GM19238 (cell line): ENCODE measurements around the gene ARRB1.
"Not testable (repeated sequence)": the region's sequence is repeated elsewhere in the genome, so short reads cannot be mapped to it uniquely, and the experiment has no call there.

ENCODE experiments used
- DNase-seq: peaks from one replicate; pipeline ENCODE4 v3.0.0; 2011; ENCODE audit warnings: low spot score; ENCODE audit not compliant: insufficient read length

Gene ARRB1

GRCh38 chr11:75276186-75276585, 75.3 kb downstream of the ARRB1 start:
- no peak for DNase-seq

DNA sequence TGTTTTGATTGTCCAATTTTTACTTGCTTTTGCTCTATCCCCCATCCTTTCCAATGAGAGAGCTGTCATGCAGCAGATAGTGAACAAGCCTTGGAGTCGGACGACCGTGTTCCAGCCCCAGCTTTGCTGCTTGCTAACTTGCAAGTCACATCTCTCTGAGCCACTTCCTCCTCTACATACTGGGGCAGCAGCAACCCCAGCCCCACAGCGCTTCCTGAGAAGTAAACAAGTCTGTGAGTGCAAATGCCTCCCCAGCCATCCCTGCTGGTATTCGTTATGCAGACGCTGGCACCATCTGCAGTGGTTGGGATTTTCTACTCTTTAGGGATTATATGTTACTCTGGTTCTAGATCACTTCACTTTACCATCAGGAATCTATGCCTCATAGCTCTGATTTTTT, 75.9 kb downstream of the ARRB1 start:
- DNase-seq: no peak

- DNase-seq: not testable (repeated sequence)
Observed at GRCh38 chr11:75274716-75275115, 76.7 kb downstream of the ARRB1 start.

DNA sequence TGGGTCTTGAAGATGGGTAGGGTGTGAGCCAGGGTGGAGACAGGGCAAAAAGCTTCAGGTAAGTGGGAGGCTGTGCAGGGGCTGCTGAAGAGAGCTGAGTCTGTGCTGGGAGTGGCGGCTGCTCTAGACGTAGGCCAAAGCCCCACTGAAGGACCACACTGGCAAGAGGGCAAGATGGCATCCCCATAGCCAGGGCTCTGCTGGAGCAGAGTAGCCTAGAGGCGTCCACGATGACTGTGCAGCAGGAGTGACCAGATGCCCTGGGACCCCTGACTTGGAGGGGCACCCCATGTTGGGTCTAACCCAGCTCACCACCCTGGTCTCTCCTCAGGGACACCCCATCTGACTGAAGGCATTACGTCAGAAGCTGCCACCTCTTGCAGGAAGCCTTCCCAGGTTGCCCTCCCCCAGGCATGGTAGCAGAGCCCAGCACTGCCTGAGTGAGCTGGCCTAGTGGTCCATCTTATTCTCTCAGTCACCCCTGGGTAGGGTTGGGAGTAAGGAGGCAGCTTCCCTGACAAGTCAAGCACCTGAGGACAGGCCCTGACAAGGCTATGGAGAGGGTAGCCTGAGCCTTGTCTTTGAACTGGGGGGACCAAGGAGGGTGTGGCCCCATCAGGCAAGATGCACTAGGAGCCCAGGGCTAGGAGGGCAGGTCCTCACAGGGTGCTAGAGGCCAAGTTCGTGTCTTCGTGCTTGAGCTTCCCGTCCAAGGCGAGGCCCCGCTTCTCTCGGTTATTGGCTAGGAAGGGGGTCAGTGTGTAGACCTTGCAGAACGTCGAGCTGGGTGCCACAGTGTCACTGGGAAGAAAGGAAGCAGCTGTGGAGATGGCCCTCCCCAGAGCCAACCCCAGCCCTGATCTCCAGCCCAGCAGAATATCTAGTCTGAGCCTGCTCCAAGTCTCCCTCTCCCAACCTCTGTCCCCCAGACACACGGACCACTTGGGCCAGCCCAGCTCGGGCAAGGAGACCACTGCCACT, 77.8 kb downstream of the ARRB1 start:
- no peak for DNase-seq

DNA sequence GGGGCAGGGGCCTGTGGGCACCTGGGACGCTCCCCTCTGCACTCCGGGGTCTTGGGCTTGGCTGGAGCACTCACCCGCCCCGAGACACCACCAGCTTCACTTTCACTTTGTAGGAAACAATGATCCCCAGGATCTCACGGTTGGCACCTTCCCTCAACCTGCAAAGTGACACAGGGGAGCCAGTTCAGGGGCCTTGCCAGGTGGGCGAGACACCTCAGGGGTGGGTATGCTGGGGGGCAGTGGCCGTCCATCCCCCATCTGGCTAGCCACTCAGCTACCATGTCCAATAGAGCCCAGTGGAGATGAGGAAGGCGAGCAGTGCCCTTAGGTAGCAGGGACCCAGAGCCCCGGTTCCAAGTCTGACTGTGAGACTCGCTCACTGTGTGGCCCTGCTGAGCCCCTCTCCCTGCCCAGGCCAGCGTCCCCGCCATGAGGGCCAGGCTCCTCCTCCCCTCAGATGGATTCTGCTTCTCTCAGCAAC, 78.6 kb downstream of the ARRB1 start:
- no peak for DNase-seq

DNA sequence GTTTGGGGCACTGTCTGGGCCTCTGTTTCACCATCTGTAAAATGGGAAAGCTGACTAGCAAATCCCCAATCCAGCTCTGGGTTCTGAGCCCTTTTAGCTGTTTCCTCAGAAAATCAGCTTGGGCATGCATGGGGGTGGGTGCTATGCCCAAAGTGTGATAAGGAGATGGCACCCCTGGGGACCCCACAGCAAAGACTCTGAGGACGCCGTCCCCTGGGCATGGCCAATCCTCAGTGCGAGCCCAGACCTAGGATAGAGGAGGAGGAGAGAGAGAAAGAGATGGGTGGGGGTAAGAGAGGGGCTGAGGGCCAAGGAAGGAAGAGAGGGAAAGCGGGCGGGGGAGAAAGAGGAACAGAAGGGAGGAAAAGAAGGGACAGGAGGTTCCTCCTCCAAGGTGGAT, 79.1 kb downstream of the ARRB1 start:
- DNase-seq: no peak

DNA sequence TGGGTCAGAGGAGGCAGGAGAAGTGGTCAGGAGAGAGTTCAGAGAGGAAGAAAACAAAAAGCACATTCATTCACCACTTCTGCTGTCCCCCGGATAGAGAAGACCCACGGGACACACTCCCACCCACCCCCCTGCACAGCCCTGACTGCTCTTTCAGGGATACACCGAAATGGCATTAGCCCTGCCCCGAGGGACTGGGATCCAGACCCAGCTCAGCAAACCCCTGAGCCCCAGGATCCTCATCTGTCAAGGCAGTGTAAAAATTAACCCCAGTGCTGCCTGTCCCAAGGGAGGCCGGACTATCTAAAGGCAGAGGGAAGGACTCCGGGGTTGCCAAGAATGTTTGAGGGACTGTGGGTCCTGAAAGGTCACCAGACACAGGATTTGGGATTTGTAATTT, 79.7 kb downstream of the ARRB1 start:
- DNase-seq: no peak

DNA sequence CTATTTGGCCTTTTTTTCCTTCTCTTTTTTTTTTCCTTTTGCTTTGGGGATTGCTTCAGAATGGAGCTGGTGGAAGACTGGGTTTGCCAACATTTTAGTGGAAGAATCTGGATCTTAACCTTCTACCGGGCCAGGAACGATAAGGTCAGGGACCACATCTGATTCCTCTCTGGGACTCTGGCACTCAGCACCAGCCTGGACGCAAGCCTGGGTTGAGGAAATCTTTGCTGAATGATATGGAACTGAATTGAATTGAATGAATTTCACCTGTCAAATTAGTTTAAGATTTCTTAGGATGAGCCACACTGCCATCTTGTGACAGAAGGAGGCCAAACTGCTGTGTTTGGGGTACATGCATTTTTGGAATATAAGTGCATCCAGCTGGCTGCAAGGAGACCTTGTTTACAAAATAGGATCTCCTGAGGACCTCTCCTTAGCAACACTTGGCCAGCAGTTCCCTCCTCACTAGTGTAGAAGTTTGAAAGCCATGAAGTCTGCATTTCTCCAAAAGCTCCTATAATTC, 80.5 kb downstream of the ARRB1 start:
- no peak for DNase-seq

DNA sequence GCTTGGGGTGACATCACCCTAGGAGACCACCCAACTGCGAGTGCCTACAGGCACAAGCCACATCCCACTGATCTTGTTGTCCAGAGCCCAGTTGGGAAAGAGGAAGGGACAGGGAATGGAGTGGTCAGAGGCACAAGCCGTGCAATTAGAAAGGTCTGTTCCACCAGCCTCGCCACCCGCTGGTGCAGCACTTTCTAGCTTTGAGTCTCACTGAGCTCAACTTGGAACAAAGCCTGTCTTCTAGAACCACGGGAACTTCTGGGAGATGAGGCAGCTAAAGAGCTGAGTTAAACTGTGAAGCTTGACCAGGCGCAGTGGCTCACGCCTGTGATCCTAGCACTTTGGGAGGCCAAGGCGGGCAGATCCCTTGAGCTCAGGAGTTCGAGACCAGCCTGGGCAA, 81.6 kb downstream of the ARRB1 start:
- DNase-seq: no peak

GRCh38 chr11:75269367-75269660, 82.1 kb downstream of the ARRB1 start:
- no peak for DNase-seq

GRCh38 chr11:75268626-75269366, 82.7 kb downstream of the ARRB1 start:
- DNase-seq: no peak

- no peak for DNase-seq
Observed at GRCh38 chr11:75267171-75267970, 84.1 kb downstream of the ARRB1 start.

DNA sequence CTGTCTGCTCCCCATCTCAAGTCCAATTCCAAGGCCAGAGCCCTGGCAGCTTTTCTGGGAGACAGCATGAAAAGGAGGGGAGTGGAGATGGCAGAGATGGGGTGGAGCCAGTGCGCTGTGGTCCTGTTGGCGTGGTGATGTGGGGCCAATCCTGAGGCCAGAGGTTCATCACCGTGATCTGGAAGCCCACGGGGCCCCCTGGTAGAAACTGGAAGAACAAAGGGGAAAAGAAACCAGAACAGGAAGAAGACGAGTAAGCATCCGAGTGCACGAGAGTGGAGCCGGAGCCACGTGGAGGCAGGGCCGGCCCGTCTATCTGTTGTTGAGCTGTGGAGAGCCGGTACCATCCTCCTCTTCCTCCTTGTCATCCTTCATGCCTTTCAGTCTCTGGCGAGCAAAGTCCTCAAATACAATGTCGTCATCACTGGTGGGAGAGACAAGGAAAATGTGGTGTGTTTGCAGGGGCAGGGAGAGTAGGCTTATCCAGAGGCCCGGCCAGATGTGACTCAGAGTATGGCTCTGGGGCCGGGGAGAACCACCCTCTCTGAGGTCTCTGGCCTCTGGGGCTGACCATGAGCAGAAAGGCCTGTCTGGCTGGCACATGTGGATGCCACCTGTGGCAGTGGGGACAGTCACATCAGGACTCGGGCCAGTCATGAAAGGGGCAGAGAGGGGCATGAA, 85.5 kb downstream of the ARRB1 start:
- DNase-seq: no peak

GRCh38 chr11:75264971-75265370, 86.5 kb downstream of the ARRB1 start:
- DNase-seq: no peak

DNA sequence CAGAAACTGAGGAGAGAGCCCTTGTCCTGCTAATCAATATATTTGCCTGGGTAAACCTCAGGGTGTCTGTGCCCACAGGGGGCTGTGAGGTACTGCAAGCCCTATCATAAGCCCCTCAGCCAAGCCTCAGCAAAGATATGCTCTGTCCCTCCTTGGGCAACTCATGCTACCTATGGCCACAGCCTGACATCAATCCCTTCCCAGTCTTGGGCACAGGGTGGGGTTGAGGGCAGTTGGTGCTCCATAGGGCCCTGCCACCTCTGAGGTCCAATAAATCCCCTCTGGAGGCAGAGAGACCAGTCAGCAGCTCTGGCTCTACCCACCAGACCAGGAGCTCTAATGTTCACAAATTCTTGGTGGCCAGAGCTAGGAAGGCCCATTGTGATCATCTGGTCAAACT, 87.1 kb downstream of the ARRB1 start:
- DNase-seq: no peak

DNA sequence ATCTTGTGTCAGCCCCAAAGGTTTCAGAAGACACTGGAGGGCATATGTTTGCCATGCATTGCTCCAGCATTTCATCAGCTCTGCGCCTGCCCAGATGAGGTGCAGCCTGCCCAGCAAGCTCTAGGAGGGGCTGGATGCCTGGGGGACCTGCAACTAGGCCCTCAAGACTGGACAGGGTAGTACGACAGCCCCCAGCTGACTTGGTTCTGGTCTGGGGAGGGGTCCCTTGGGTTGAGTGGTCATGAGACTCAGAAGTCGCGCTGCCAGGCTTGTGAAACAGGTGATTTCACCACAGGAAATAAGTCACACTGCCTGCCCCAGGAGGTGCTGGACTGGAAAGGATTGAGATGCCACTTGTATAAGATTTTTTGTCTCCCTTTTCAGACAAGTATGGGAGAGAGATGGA, 87.5 kb downstream of the ARRB1 start:
- DNase-seq: no peak

- DNase-seq: no peak
Observed at GRCh38 chr11:75262961-75263852, 88.3 kb downstream of the ARRB1 start.

DNA sequence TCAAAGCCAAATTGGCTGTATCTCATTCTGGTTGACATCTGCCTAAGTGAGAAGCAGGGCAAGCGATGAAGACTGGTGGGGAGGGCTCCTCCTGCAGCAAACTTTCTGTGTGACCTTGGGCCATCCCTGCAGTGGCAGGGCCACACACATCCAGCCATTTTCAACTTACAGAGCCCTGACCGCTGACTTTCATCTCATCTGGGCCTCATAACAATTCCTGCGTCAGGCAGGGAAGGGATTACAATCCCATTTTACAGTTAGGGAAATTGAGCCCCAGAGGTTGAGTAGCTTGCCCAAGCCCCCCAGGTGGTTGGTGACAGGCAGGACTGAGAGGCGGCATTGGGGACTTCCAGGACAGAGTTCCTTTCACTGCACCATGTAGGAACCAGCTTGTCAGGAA, 89.0 kb downstream of the ARRB1 start:
- DNase-seq: no peak

DNA sequence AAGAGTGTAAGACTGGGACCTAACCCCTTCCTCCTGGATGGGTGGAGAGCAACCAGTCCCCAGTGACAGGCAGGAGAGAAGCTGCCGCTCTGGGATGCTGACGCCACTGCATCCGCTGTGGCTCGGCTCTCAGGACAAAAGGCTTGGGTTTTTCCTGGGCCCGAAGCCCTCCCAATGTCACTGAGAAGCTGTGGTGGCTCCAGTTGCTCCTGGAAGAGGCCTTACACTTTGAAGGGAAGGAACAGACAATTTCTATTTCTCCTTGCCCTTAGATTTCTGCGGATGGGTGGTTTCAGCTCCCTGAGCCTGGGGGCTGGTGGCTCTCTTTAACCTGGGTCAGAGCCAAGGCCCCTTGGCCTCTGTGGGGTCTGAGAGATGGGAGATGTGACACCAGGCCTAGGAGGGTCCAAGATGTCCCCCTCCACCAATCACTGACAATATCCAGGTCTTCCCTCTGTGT, 89.5 kb downstream of the ARRB1 start:
- no peak for DNase-seq
